ENCODE data around the gene VSIG10L2.
"Not testable (repeated sequence)": the region's sequence is repeated elsewhere in the genome, so short reads cannot be mapped to it uniquely, and the experiment has no call there.

Gene VSIG10L2

GRCh38 chr11:125945797-125946520, at the start of gene VSIG10L2:
Gene VSIG10L2, plus strand, starts transcription at chr11:125946044. Its CDS starts 12 bp downstream, at chr11:125946056.
- no peak for DNase-seq (ENCODE audit: extremely low read depth in 1 of 2, low read depth in 1 of 2)

- no peak for DNase-seq (ENCODE audit: extremely low read depth in 1 of 2, low read depth in 1 of 2)
Measured at GRCh38 chr11:125901872-125902271, 44.0 kb upstream of the VSIG10L2 start.

GRCh38 chr11:125902277-125902926, 43.4 kb upstream of the VSIG10L2 start:
- DNase-seq (ENCODE audit: extremely low read depth in 1 of 2, low read depth in 1 of 2), result no peak

- peak; percentile 74 to 87 for DNase-seq (ENCODE audit: extremely low read depth in 1 of 2, low read depth in 1 of 2)
Measured at GRCh38 chr11:125902927-125903710, 42.7 kb upstream of the VSIG10L2 start, which contains the start of gene PUS3. Gene PUS3, minus strand, starts transcription at chr11:125903206. Its CDS starts 6,922 bp downstream, at chr11:125896284.

GRCh38 chr11:125903711-125904659, 41.9 kb upstream of the VSIG10L2 start, which contains the start of gene DDX25:
Gene DDX25, plus strand, starts transcription at chr11:125904508. Its CDS starts 10 bp downstream, at chr11:125904518.
- DNase-seq (ENCODE audit: extremely low read depth in 1 of 2, low read depth in 1 of 2), result no peak

- DNase-seq (ENCODE audit: extremely low read depth in 1 of 2, low read depth in 1 of 2), result no peak
Measured at GRCh38 chr11:125904678-125905077, 41.2 kb upstream of the VSIG10L2 start.

GRCh38 chr11:125910226-125910849, 35.5 kb upstream of the VSIG10L2 start:
- no peak for DNase-seq (ENCODE audit: extremely low read depth in 1 of 2, low read depth in 1 of 2)

- not testable (repeated sequence) for DNase-seq (ENCODE audit: extremely low read depth in 1 of 2, low read depth in 1 of 2)
Measured at GRCh38 chr11:125914601-125915000, 31.2 kb upstream of the VSIG10L2 start.

- DNase-seq (ENCODE audit: extremely low read depth in 1 of 2, low read depth in 1 of 2), result no peak
Measured at GRCh38 chr11:125916683-125917347, 29.0 kb upstream of the VSIG10L2 start.

- DNase-seq (ENCODE audit: extremely low read depth in 1 of 2, low read depth in 1 of 2), result no peak
Measured at GRCh38 chr11:125918140-125918840, 27.6 kb upstream of the VSIG10L2 start.

- no peak for DNase-seq (ENCODE audit: extremely low read depth in 1 of 2, low read depth in 1 of 2)
Measured at GRCh38 chr11:125921042-125921441, 24.8 kb upstream of the VSIG10L2 start.

- no peak for DNase-seq (ENCODE audit: extremely low read depth in 1 of 2, low read depth in 1 of 2)
Measured at GRCh38 chr11:125922156-125922555, 23.7 kb upstream of the VSIG10L2 start.

- DNase-seq (ENCODE audit: extremely low read depth in 1 of 2, low read depth in 1 of 2), result no peak
Measured at GRCh38 chr11:125923012-125923579, 22.7 kb upstream of the VSIG10L2 start.

- no peak for DNase-seq (ENCODE audit: extremely low read depth in 1 of 2, low read depth in 1 of 2)
Measured at GRCh38 chr11:125923633-125924032, 22.2 kb upstream of the VSIG10L2 start.

- DNase-seq (ENCODE audit: extremely low read depth in 1 of 2, low read depth in 1 of 2), result no peak
Measured at GRCh38 chr11:125924384-125925007, 21.3 kb upstream of the VSIG10L2 start.

GRCh38 chr11:125925247-125925740, 20.6 kb upstream of the VSIG10L2 start:
- no peak for DNase-seq (ENCODE audit: extremely low read depth in 1 of 2, low read depth in 1 of 2)

- DNase-seq (ENCODE audit: extremely low read depth in 1 of 2, low read depth in 1 of 2), result no peak
Measured at GRCh38 chr11:125925804-125926203, 20.0 kb upstream of the VSIG10L2 start.

- no peak for DNase-seq (ENCODE audit: extremely low read depth in 1 of 2, low read depth in 1 of 2)
Measured at GRCh38 chr11:125926682-125927081, 19.2 kb upstream of the VSIG10L2 start.

Measured in stimulated activated CD8-positive, alpha-beta memory T cell treated with anti-CD3 and anti-CD28 coated beads, Interleukin-7, amount 100 ng/mL, for 48 hours (primary cell).